Lung (tissue), 12 donors: Measurements from ENCODE around the gene GRHPR. TPM values are rescaled to one million over a fixed set of nuclear protein-coding genes. Genes with fewer than 3 reads are reported as not detected.

Source experiments
- ATAC-seq: fragments of 200-7000 bp; cut with Tn5 transposase; one replicate; pipeline ENCODE4 v1.9.1; 2020; ENCODE audit warnings: moderate number of reproducible peaks; ENCODE audit not compliant: insufficient read depth, low FRiP score
- DNase-seq, 3 donors: peaks; one replicate each; pipeline ENCODE4 v3.0.0-alpha.2; 2013 to 2017
- H3K27ac ChIP-seq, 2 donors: one replicate each; pipeline ENCODE4 v1.5.1; 2013; ENCODE audit warnings: mild to moderate bottlenecking in 2 of 2, moderate library complexity in 2 of 2, control low read depth in 1 of 2, inconsistent platforms in 1 of 2, low read depth in 1 of 2, low read length in 1 of 2
- H3K27me3 ChIP-seq, 3 donors: one replicate each; pipeline ENCODE4 v1.5.1; 2013; ENCODE audit warnings: low read length in 2 of 3; ENCODE audit not compliant: control insufficient read depth in 3 of 3, insufficient read depth in 3 of 3
- H3K36me3 ChIP-seq, 4 donors: one replicate each; pipeline ENCODE4 v1.5.1; 2013; ENCODE audit warnings: low read length in 4 of 4, mild to moderate bottlenecking in 1 of 4, moderate library complexity in 1 of 4; ENCODE audit not compliant: control insufficient read depth in 4 of 4, insufficient read depth in 4 of 4
- H3K4me1 ChIP-seq, 5 donors: one replicate each; pipeline ENCODE4 v1.5.1; 2013; ENCODE audit warnings: low read length in 5 of 5, mild to moderate bottlenecking in 2 of 5, moderate library complexity in 1 of 5; ENCODE audit not compliant: control insufficient read depth in 5 of 5, insufficient read depth in 5 of 5
- H3K4me3 ChIP-seq: one replicate; pipeline ENCODE4 v1.5.1; 2013; ENCODE audit warnings: mild to moderate bottlenecking, control low read depth, moderate library complexity
- H3K9ac ChIP-seq, 2 donors: one replicate each; pipeline ENCODE4 v1.5.1; 2013; ENCODE audit warnings: low read length in 2 of 2, control low read depth in 1 of 2; ENCODE audit not compliant: insufficient read depth in 1 of 2
- H3K9me3 ChIP-seq, 4 donors: one replicate each; pipeline ENCODE4 v1.5.1; 2013; ENCODE audit warnings: low read length in 3 of 4, mild to moderate bottlenecking in 1 of 4, moderate library complexity in 1 of 4; ENCODE audit not compliant: control insufficient read depth in 4 of 4, insufficient read depth in 3 of 4
- WGBS, 2 donors: extraction: QIAGEN DNeasy Blood & Tissue Kit; methylation state at CpG; one replicate each; pipeline ENCODE4 v1.1.7; 2013; 5-methylcytosine and 5-hydroxymethylcytosine counted together
- polyA plus RNA-seq, 2 donors: library from polyadenylated mRNA; stranded (reverse); fragments of 200-250 nt; gene quantifications; one replicate each; pipeline ENCODE4 v1.2.1, GENCODE V29; 2013
- total RNA-seq, 2 donors: library from RNA; depleted of rRNA in 1 of 2; stranded (reverse); fragments of >200 nt in 1 of 2; gene quantifications; one replicate each; pipeline ENCODE4 v1.2.1, GENCODE V29; 2014 to 2021
- TF ChIP-seq, protein P1 (sequence below): IDR thresholded peaks from 2 replicates; pipeline ENCODE4 v1.5.1; 2012; ENCODE audit warnings: mild to moderate bottlenecking; ENCODE audit errors: control extremely low read depth, extremely low read depth
- donor health status: control.
- donor health status: control.
- donor health status: Bipolar disorder and iron deficiency.
- donor health status: healthy.
- donor health status: DM: yes; HTN: yes; CAD: no.

Gene GRHPR
- total and polyA plus RNA-seq, 4 donors, result 55.5 to 98.9 (median 73.5) TPM

DNA sequence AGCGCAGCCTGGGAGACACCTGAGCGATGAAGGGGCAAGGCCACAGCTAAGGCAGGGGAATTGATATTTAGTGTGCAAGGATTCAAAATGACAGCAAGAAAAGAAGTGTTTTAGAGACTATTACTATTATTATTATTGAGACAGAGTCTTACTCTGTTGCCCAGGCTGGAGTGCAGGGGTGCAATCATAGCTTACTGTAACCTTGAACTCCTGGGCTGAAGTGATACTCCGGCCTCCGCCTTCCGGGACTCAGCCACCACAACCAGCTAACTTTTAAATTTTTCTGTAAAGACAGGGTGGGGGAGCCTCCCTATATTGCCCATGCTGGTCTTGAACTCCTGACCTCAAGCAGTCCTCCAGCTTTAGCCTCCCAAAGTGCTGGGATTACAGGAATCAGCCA, 3.3 kb upstream of the GRHPR start:
- DNase-seq (no peak), ATAC-seq (no peak)
- TF ChIP-seq, protein P1, sequence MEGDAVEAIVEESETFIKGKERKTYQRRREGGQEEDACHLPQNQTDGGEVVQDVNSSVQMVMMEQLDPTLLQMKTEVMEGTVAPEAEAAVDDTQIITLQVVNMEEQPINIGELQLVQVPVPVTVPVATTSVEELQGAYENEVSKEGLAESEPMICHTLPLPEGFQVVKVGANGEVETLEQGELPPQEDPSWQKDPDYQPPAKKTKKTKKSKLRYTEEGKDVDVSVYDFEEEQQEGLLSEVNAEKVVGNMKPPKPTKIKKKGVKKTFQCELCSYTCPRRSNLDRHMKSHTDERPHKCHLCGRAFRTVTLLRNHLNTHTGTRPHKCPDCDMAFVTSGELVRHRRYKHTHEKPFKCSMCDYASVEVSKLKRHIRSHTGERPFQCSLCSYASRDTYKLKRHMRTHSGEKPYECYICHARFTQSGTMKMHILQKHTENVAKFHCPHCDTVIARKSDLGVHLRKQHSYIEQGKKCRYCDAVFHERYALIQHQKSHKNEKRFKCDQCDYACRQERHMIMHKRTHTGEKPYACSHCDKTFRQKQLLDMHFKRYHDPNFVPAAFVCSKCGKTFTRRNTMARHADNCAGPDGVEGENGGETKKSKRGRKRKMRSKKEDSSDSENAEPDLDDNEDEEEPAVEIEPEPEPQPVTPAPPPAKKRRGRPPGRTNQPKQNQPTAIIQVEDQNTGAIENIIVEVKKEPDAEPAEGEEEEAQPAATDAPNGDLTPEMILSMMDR, result no peak
- no peaks in the 10 kb centered on the region for H3K36me3 ChIP-seq
- no peak overlapping the region for H3K9ac ChIP-seq
- H3K4me1 ChIP-seq, result peaks cover 0 to 20% (median 10%) of the 10 kb centered on the region in 5 donors
- no peak overlapping the region for H3K27ac ChIP-seq
- no peaks in the 10 kb centered on the region for H3K27me3 ChIP-seq
- WGBS, 2 donors, result 93 to 96% methylated on average over 5 of the region's 5 CpGs
- H3K4me3 ChIP-seq, result no peak overlapping the region
- H3K9me3 ChIP-seq, result no peaks in the 10 kb centered on the region

DNA sequence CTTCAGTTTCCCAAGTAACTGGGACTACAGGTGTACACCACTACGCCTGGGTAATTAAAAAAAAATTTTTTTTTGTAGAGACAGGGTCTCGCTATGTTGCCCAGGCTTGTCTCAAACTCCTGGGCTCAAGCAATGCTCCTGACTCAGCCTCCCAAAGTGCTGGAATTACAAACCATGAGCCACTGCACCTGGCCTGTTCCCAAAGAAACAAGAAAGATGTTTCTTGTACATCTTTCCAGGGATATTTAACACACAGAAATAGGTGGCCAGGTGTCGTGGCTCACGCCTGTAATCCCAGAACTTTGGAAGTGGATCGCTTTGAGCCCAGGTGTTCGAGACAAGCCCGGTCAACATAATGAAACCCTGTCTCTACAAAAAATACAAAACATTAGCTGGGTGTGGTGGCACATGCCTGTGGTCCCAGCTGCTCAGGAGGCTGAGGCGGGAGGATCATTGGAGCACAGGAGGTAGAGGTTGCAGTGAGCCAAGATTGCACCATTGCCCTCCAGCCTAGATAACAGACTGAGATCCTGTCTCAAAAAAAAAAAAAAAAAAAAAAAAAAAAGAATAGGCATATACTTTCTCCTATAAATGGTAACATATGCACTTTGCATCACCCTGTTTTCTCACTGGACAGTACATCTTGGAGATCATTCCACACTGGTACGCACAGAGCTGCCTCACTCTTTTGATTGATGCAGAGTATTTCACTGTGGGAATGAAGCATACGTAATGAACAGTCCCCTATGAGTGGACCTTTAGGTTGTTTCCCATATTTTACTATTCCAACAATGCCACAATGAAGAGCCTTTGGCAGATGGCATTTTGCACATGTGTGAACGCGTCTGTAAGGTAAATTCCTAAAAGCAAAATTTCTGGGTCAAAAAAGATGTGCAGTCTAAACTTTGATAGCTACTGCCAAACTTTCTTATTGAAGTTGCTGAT, 2.0 kb upstream of the GRHPR start:
- no peak overlapping the region for H3K27ac ChIP-seq
- ATAC-seq (no peak), DNase-seq (no peak)
- TF ChIP-seq, protein P1, result no peak
- H3K9ac ChIP-seq, result no peak overlapping the region
- 85 to 88% methylated on average over 12 of the region's 12 CpGs for WGBS, 2 donors
- H3K36me3 ChIP-seq, result peaks cover 0 to 5% (median 0%) of the 10 kb centered on the region in 4 donors
- no peaks in the 10 kb centered on the region for H3K9me3 ChIP-seq
- no peak overlapping the region for H3K4me3 ChIP-seq
- H3K4me1 ChIP-seq, result peaks cover 0 to 23% (median 14%) of the 10 kb centered on the region in 5 donors
- H3K27me3 ChIP-seq, result no peaks in the 10 kb centered on the region

DNA sequence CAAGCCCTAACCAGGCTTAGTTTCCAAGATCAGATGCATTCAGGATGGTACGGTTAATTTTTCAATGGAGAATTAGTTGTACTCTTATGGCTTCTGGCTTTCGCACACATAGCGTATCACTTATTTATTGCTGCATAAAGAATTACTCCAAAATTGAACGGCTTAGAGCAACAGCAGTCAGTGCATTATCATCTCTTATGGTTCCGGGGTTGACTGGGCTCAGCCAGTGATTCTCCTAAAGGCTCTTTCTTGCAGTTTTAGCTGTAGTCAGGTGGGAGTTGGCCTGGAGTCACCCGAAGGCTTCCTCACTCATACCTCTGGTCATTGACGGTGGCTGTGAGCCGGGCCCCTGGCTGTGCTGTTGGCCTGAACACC, 595 bp upstream of the GRHPR start:
- ATAC-seq, result no peak
- H3K27me3 ChIP-seq, result no peaks in the 10 kb centered on the region
- TF ChIP-seq, protein P1, result no peak
- peaks cover 0 to 23% (median 14%) of the 10 kb centered on the region in 5 donors for H3K4me1 ChIP-seq
- peak overlapping the region; percentile 75 to 82 for H3K9ac ChIP-seq
- peak overlapping the region; percentile 76 for H3K4me3 ChIP-seq
- H3K27ac ChIP-seq, result peak overlapping the region; percentile 90 to 97
- 63 to 69% methylated on average over 8 of the region's 8 CpGs for WGBS, 2 donors
- peaks cover 0 to 9% (median 6%) of the 10 kb centered on the region in 4 donors for H3K36me3 ChIP-seq
- H3K9me3 ChIP-seq, result no peaks in the 10 kb centered on the region
- no peak for DNase-seq
